ENCODE results near the gene PCDHGA1.

The PCDHGA1 gene

GRCh38 chr5:141516672-141517025, 186.3 kb downstream of the PCDHGA1 start:
- no peak for DNase-seq
- in situ Hi-C loops (cut with HindIII; ENCODE audit: low pct_ligation_motif_present, low pct_unique_long_range_greater_than_20kb, low sequenced_read_pairs) = no loop called here

- DNase-seq = no peak
- in situ Hi-C loops (cut with HindIII; ENCODE audit: low pct_ligation_motif_present, low pct_unique_long_range_greater_than_20kb, low sequenced_read_pairs) = no loop called here
Observed at GRCh38 chr5:141517312-141517711, 187.0 kb downstream of the PCDHGA1 start.

GRCh38 chr5:141517880-141518617, 187.7 kb downstream of the PCDHGA1 start:
- DNase-seq = no peak
- in situ Hi-C loops (cut with HindIII; ENCODE audit: low pct_ligation_motif_present, low pct_unique_long_range_greater_than_20kb, low sequenced_read_pairs) = no loop called here

GRCh38 chr5:141518618-141519015, 188.3 kb downstream of the PCDHGA1 start:
- no peak for DNase-seq
- in situ Hi-C loops (cut with HindIII; ENCODE audit: low pct_ligation_motif_present, low pct_unique_long_range_greater_than_20kb, low sequenced_read_pairs) = no loop called here

- no peak for DNase-seq
- in situ Hi-C loops (cut with HindIII; ENCODE audit: low pct_ligation_motif_present, low pct_unique_long_range_greater_than_20kb, low sequenced_read_pairs) = no loop called here
Observed at GRCh38 chr5:141519605-141520565, 189.6 kb downstream of the PCDHGA1 start.

- peak; percentile 89 for DNase-seq
- in situ Hi-C loops (cut with HindIII; ENCODE audit: low pct_ligation_motif_present, low pct_unique_long_range_greater_than_20kb, low sequenced_read_pairs) = no loop called here
Observed at GRCh38 chr5:141521244-141521781, 191.0 kb downstream of the PCDHGA1 start.

GRCh38 chr5:141522301-141522700, 192.0 kb downstream of the PCDHGA1 start:
- in situ Hi-C loops (cut with HindIII; ENCODE audit: low pct_ligation_motif_present, low pct_unique_long_range_greater_than_20kb, low sequenced_read_pairs) = no loop called here
- DNase-seq = no peak

- no peak for DNase-seq
- in situ Hi-C loops (cut with HindIII; ENCODE audit: low pct_ligation_motif_present, low pct_unique_long_range_greater_than_20kb, low sequenced_read_pairs) = no loop called here
Observed at GRCh38 chr5:141523991-141524390, 193.7 kb downstream of the PCDHGA1 start.

- peak; percentile 85 for DNase-seq
- in situ Hi-C loops (cut with HindIII; ENCODE audit: low pct_ligation_motif_present, low pct_unique_long_range_greater_than_20kb, low sequenced_read_pairs) = no loop called here
Observed at GRCh38 chr5:141524604-141525597, 194.6 kb downstream of the PCDHGA1 start.

- DNase-seq = peak; percentile 47
- in situ Hi-C loops (cut with HindIII; ENCODE audit: low pct_ligation_motif_present, low pct_unique_long_range_greater_than_20kb, low sequenced_read_pairs) = no loop called here
Observed at GRCh38 chr5:141525653-141526052, 195.3 kb downstream of the PCDHGA1 start.

GRCh38 chr5:141527426-141527825, 197.1 kb downstream of the PCDHGA1 start:
- in situ Hi-C loops (cut with HindIII; ENCODE audit: low pct_ligation_motif_present, low pct_unique_long_range_greater_than_20kb, low sequenced_read_pairs) = no loop called here
- no peak for DNase-seq

- in situ Hi-C loops (cut with HindIII; ENCODE audit: low pct_ligation_motif_present, low pct_unique_long_range_greater_than_20kb, low sequenced_read_pairs) = no loop called here
- DNase-seq = no peak
Observed at GRCh38 chr5:141528291-141528984, 198.1 kb downstream of the PCDHGA1 start.

GRCh38 chr5:141529002-141529401, 198.7 kb downstream of the PCDHGA1 start:
- in situ Hi-C loops (cut with HindIII; ENCODE audit: low pct_ligation_motif_present, low pct_unique_long_range_greater_than_20kb, low sequenced_read_pairs) = no loop called here
- DNase-seq = no peak

GRCh38 chr5:141529873-141530272, 199.6 kb downstream of the PCDHGA1 start:
- in situ Hi-C loops (cut with HindIII; ENCODE audit: low pct_ligation_motif_present, low pct_unique_long_range_greater_than_20kb, low sequenced_read_pairs) = no loop called here
- no peak for DNase-seq

GRCh38 chr5:141532726-141533125, 202.4 kb downstream of the PCDHGA1 start:
- in situ Hi-C loops (cut with HindIII; ENCODE audit: low pct_ligation_motif_present, low pct_unique_long_range_greater_than_20kb, low sequenced_read_pairs) = no loop called here
- DNase-seq = no peak

GRCh38 chr5:141533897-141534296, 203.6 kb downstream of the PCDHGA1 start:
- in situ Hi-C loops (cut with HindIII; ENCODE audit: low pct_ligation_motif_present, low pct_unique_long_range_greater_than_20kb, low sequenced_read_pairs) = no loop called here
- no peak for DNase-seq

GRCh38 chr5:141534492-141535213, 204.3 kb downstream of the PCDHGA1 start:
- in situ Hi-C loops (cut with HindIII; ENCODE audit: low pct_ligation_motif_present, low pct_unique_long_range_greater_than_20kb, low sequenced_read_pairs) = no loop called here
- DNase-seq = no peak

Measured in ACHN (cell line).